ENCODE results near the gene ZBTB17.

DNA sequence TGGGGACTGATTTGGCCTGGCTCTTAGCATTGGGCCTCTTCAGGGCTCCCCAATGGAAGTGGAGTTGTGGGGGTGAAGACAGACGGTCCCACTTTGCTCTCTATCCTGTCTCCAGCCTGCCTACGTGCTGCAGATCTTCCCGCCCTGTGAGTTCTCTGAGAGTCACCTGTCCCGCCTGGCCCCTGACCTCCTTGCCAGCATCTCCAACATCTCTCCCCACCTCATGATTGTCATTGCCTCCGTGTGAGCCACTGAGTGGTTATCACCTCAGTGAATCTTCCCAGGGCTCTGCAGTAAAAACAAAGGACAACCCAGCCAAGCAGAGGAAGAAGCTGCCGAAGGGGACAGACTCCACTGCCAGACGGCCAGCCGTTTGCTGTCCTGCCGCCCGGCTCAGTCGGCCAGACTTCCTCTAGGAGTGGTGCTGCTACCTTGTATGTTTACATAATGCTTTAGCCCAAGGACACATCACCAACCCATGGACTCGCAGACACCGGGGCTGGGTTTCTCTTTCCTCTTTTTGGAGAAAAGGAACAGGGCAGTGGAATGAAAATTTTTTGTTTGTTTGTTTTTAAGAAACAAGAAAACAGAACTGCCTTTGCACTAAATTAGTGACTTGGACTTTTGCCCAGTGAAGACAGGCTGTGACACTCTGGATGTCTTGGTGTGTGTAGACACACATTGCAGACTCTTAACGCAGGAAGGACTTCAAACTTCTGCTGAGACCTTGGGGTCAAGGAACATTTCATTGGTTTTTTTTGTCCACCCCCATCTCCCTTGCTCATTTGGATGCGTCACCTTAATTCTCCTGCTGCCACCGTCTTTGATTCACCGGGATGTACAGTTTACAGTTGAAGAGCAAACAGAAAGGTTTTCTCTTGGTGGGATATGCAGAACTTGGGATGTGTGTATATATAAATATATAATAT is 36.5 kb downstream of the ZBTB17 start:
- TF ChIP-seq TAF1 (IDR thresholded peaks at IDR 0.05; ENCODE audit: borderline replicate concordance, low read depth, low read length) (no peak), POLR2A (IDR thresholded peaks at IDR 0.05; ENCODE audit: low read depth, low read length) (no peak)
